WTC11 (cell line): ENCODE measurements around the gene CTIF. TPM values are rescaled to one million over a fixed set of nuclear protein-coding genes. Genes with fewer than 3 reads are reported as not detected.

Experiments
- ATAC-seq: fragments of 200-7000 bp; cut with Tn5 transposase; 2 replicates; pipeline ENCODE4 v1.10.0; 2021; ENCODE audit warnings: mild to moderate bottlenecking, moderate library complexity
- CTCF ChIA-PET: fragments of 300-600 bp; sonication (Branson Sonifier 250); formaldehyde crosslinking; loops from one replicate; lab custom pipeline; 2021; ENCODE audit warnings: antibody characterized with exemption; lab: Charles Lee
- POLR2A ChIA-PET: fragments of 350-600 bp; sonication (Branson Sonifier 250); formaldehyde crosslinking; loops from one replicate; lab custom pipeline; 2021; ENCODE audit warnings: antibody characterized with exemption; lab: Charles Lee
- DNase-seq: peaks from one replicate; pipeline ENCODE4 v3.0.0; 2021; ENCODE audit warnings: low spot score
- H3K27ac Mint-ChIP-seq: 2 replicates; pipeline ENCODE4 v1.8.0; 2021; ENCODE audit warnings: mixed read lengths
- H3K27me3 Mint-ChIP-seq: 2 replicates; pipeline ENCODE4 v1.8.0; 2021; ENCODE audit warnings: low read depth, mild to moderate bottlenecking, moderate library complexity, mixed read lengths
- H3K36me3 Mint-ChIP-seq: 2 replicates; pipeline ENCODE4 v1.8.0; 2021; ENCODE audit warnings: mixed read lengths
- H3K4me1 Mint-ChIP-seq: 2 replicates; pipeline ENCODE4 v1.8.0; 2022; ENCODE audit warnings: mixed read lengths
- H3K4me3 Mint-ChIP-seq: 2 replicates; pipeline ENCODE4 v1.8.0; 2021; ENCODE audit warnings: mild to moderate bottlenecking, moderate library complexity, mixed read lengths
- H3K9me3 Mint-ChIP-seq: 2 replicates; pipeline ENCODE4 v1.8.0; 2021; ENCODE audit warnings: mixed read lengths
- CREM ChIP-seq: sonication (generic); formaldehyde crosslinking; IDR thresholded peaks from 2 replicates; pipeline ENCODE4 v1.8.1; 2022; ENCODE audit warnings: mild to moderate bottlenecking, missing genetic modification reagents, moderate library complexity
- GTF2I ChIP-seq: fragments of 250-450 bp; sonication (Bioruptor Pico); conservative IDR thresholded peaks from 2 replicates; pipeline ENCODE4 v1.4.0; 2021; ENCODE audit warnings: mild to moderate bottlenecking
- HMGA2 ChIP-seq: fragments of 250-450 bp; sonication (Bioruptor Pico); IDR thresholded peaks from 2 replicates; pipeline ENCODE4 v1.4.0; 2021; ENCODE audit warnings: mild to moderate bottlenecking, moderate library complexity
- IRF1 ChIP-seq: sonication (generic); formaldehyde crosslinking; IDR thresholded peaks from 2 replicates; pipeline ENCODE4 v1.8.0; 2023; ENCODE audit warnings: missing genetic modification reagents
- NR2C2 ChIP-seq: sonication (generic); formaldehyde crosslinking; IDR thresholded peaks from 2 replicates; pipeline ENCODE4 v1.8.0; 2022; ENCODE audit warnings: mild to moderate bottlenecking, missing genetic modification reagents
- SMAD3 ChIP-seq: sonication (generic); formaldehyde crosslinking; IDR thresholded peaks from 2 replicates; pipeline ENCODE4 v1.8.0; 2022; ENCODE audit warnings: missing genetic modification reagents, mild to moderate bottlenecking, borderline replicate concordance
- SOX15 ChIP-seq: fragments of 250-450 bp; sonication (Bioruptor Pico); IDR thresholded peaks from 2 replicates; pipeline ENCODE4 v1.9.0; 2021; ENCODE audit warnings: mild to moderate bottlenecking
- TEAD4 ChIP-seq: sonication (generic); formaldehyde crosslinking; IDR thresholded peaks from 2 replicates; pipeline ENCODE4 v1.8.0; 2022; ENCODE audit warnings: mild to moderate bottlenecking, missing genetic modification reagents
- TP53 ChIP-seq: sonication (generic); formaldehyde crosslinking; IDR thresholded peaks from 2 replicates; pipeline ENCODE4 v1.8.1; 2023; ENCODE audit warnings: mild to moderate bottlenecking, missing genetic modification reagents
- ZNF121 ChIP-seq: sonication (generic); formaldehyde crosslinking; IDR thresholded peaks from 2 replicates; pipeline ENCODE4 v1.8.0; 2023; ENCODE audit warnings: missing genetic modification reagents
- ZNF263 ChIP-seq: sonication (generic); formaldehyde crosslinking; IDR thresholded peaks from 2 replicates; pipeline ENCODE4 v1.8.1; 2022; ENCODE audit warnings: low read depth, mild to moderate bottlenecking, moderate library complexity, missing genetic modification reagents
- ZNF281 ChIP-seq: sonication (generic); formaldehyde crosslinking; IDR thresholded peaks from 2 replicates; pipeline ENCODE4 v1.8.0; 2023; ENCODE audit warnings: mild to moderate bottlenecking, missing genetic modification reagents
- ZNF396 ChIP-seq: fragments of 250-450 bp; sonication (Bioruptor Pico); IDR thresholded peaks from 2 replicates; pipeline ENCODE4 v1.8.0; 2021; ENCODE audit warnings: mild to moderate bottlenecking, moderate library complexity, borderline replicate concordance
- ZNF423 ChIP-seq: fragments of 250-450 bp; sonication (Bioruptor Pico); IDR thresholded peaks from 2 replicates; pipeline ENCODE4 v2.1.2; 2022; ENCODE audit warnings: mild to moderate bottlenecking, moderate library complexity
- ZSCAN18 ChIP-seq: fragments of 250-450 bp; sonication (Bioruptor Pico); IDR thresholded peaks from 2 replicates; pipeline ENCODE4 v2.1.2; 2022; ENCODE audit warnings: mild to moderate bottlenecking, moderate library complexity
- total RNA-seq: library from RNA; stranded (reverse); gene quantifications from 3 replicates; pipeline ENCODE4 v1.2.3, GENCODE V29; 2021
- TF ChIP-seq, protein P1 (sequence below): sonication (generic); formaldehyde crosslinking; IDR thresholded peaks from 2 replicates; pipeline ENCODE4 v1.8.0; 2022; ENCODE audit warnings: missing genetic modification reagents
- TF ChIP-seq, protein P2 (sequence below): fragments of 250-450 bp; sonication (Bioruptor Pico); conservative IDR thresholded peaks from 2 replicates; pipeline ENCODE4 v1.9.0; 2021; ENCODE audit warnings: mild to moderate bottlenecking
- TF ChIP-seq, protein P3 (sequence below): fragments of 250-450 bp; sonication (Bioruptor Pico); IDR thresholded peaks from 2 replicates; pipeline ENCODE4 v1.9.0; 2021; ENCODE audit warnings: mild to moderate bottlenecking, borderline replicate concordance

Gene CTIF
- total RNA-seq, 1 experiment from 2014 or later: 28.5 TPM

DNA sequence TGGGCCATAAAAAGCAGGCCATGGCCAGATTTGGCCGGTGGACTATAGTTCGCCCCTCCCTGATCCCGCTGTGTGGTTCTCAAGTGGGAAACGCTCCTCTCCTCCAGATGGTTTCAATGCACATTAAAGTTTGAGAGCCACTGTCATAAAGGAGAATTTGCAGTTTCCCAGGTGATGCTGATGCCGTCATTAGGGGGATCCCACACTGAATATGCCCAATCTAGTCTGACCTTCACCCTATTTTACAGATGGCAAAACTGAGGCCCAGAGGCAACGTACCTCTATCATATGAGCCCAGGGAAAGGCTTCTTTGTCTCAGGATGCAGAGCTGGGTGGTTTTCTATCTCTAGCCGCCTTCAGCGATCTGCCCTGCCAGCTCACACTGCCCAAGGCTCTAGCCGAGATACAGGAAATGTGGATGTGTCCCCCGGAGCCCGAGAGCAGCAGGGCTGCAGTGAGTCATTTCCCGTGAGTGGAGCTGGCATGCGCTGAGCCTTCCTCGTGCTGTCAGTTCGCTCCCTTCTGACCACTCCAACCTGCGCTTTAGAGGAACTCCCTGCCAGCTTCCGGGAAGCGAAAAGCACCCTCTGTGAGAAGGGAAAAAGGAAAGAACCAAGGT lies 295.7 kb downstream of the CTIF start (continued):
- TF ChIP-seq, protein P1, sequence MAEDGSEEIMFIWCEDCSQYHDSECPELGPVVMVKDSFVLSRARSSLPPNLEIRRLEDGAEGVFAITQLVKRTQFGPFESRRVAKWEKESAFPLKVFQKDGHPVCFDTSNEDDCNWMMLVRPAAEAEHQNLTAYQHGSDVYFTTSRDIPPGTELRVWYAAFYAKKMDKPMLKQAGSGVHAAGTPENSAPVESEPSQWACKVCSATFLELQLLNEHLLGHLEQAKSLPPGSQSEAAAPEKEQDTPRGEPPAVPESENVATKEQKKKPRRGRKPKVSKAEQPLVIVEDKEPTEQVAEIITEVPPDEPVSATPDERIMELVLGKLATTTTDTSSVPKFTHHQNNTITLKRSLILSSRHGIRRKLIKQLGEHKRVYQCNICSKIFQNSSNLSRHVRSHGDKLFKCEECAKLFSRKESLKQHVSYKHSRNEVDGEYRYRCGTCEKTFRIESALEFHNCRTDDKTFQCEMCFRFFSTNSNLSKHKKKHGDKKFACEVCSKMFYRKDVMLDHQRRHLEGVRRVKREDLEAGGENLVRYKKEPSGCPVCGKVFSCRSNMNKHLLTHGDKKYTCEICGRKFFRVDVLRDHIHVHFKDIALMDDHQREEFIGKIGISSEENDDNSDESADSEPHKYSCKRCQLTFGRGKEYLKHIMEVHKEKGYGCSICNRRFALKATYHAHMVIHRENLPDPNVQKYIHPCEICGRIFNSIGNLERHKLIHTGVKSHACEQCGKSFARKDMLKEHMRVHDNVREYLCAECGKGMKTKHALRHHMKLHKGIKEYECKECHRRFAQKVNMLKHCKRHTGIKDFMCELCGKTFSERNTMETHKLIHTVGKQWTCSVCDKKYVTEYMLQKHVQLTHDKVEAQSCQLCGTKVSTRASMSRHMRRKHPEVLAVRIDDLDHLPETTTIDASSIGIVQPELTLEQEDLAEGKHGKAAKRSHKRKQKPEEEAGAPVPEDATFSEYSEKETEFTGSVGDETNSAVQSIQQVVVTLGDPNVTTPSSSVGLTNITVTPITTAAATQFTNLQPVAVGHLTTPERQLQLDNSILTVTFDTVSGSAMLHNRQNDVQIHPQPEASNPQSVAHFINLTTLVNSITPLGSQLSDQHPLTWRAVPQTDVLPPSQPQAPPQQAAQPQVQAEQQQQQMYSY (CRISPR knock-in tag): no peak
- TF ChIP-seq ZNF121 (no peak), ZNF281 (CRISPR knock-in tag) (no peak), ZNF263 (CRISPR knock-in tag) (no peak)

- CTCF ChIA-PET: interaction anchor here (1.2 kb wide), 1 partner anchor 39 kb away, joined by 3 read pairs; no protein-coding TSS in a partner anchor
- peaks cover 48% of the 10 kb centered on the region for H3K4me1 Mint-ChIP-seq
Observed at GRCh38 chr18:48835119-48835518, 296.3 kb downstream of the CTIF start.

DNA sequence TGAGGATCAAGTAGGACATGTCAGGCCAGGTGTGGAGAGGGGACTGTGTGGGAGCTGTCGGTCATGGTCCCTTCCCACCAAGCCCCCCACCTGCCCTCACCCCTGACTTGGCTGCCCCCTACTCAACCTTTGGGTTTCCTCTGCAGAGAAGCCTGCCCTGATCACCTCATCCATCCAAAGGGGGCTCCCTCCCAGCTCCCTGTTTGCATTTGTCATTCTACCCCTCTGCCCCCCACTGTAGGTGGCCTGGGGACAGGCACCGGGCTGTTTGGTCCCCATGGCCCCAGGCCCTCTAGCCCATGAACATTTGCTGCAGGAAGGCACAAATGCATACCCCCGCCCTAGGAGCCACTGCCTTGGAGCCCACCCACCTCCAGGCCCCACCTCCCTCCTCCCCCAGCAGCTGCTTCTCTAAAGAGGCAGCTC lies 296.9 kb downstream of the CTIF start:
- no peaks in the 10 kb centered on the region for H3K27me3 Mint-ChIP-seq
- ATAC-seq (no peak), DNase-seq (peak; percentile 7)
- H3K27ac Mint-ChIP-seq: no peak overlapping the region
- no peak overlapping the region for H3K4me3 Mint-ChIP-seq
- peaks cover 46% of the 10 kb centered on the region for H3K4me1 Mint-ChIP-seq
- ChIA-PET CTCF (interaction anchor here (0.6 to 1.2 kb wide), 2 partner anchors 38 to 629 kb away, joined by 3 read pairs; no protein-coding TSS in a partner anchor), POLR2A (interaction anchor here (0.8 kb wide), 1 partner anchor 9 kb away, joined by 3 read pairs; no protein-coding TSS in a partner anchor)
- no peaks in the 10 kb centered on the region for H3K36me3 Mint-ChIP-seq
- no peaks in the 10 kb centered on the region for H3K9me3 Mint-ChIP-seq
- TF ChIP-seq TP53 (no peak), CREM (CRISPR knock-in tag) (no peak), SOX15 (no peak), IRF1 (no peak), ZNF396 (CRISPR knock-in tag) (no peak), ZSCAN18 (CRISPR knock-in tag) (no peak)
- TF ChIP-seq, protein P2, sequence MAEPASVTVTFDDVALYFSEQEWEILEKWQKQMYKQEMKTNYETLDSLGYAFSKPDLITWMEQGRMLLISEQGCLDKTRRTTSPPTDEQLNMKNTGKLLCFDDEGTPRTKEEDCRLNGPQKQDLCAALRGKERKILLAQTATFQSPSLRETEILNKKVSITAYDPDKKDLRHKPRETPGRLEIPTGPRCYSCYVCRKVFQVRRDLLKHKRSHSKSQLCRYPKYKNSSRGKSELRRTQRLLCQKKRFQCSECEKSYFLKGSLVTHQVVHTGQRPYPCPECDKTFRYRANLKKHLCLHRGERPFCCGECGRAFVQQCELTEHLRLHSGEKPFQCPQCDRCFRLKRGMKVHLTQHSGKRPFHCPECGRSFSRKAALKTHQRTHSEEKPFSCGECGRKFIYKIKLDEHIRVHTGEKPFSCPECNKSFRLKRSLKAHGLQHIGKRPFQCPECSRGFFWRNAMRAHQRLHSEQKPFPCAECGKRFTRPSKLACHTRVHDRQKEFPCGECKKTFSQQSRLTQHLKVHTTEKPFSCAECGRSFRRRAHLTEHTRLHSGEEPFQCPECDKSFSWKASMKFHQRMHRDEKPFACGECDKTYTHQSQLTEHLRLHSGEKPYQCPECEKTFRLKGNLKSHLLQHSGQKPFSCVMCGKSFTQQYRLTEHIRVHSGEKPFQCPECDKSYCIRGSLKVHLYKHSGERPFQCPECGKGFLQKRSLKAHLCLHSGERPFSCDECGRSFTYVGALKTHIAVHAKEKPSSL (CRISPR knock-in tag): no peak

More at GRCh38 chr18:48835119-48835518, 296.3 kb downstream of the CTIF start:
- no peak for ATAC-seq
- H3K27me3 Mint-ChIP-seq: no peaks in the 10 kb centered on the region
- H3K4me3 Mint-ChIP-seq: no peak overlapping the region
- POLR2A ChIA-PET: no interaction called here
- H3K36me3 Mint-ChIP-seq: no peaks in the 10 kb centered on the region
- H3K27ac Mint-ChIP-seq: peak overlapping the region; percentile 63; the same call in 1 of the 2 replicates
- no peak for DNase-seq
- no peaks in the 10 kb centered on the region for H3K9me3 Mint-ChIP-seq
- TF ChIP-seq TEAD4 (CRISPR knock-in tag): no peak
- TF ChIP-seq GTF2I: no peak
- TF ChIP-seq NR2C2 (CRISPR knock-in tag): no peak
- TF ChIP-seq, protein P3, sequence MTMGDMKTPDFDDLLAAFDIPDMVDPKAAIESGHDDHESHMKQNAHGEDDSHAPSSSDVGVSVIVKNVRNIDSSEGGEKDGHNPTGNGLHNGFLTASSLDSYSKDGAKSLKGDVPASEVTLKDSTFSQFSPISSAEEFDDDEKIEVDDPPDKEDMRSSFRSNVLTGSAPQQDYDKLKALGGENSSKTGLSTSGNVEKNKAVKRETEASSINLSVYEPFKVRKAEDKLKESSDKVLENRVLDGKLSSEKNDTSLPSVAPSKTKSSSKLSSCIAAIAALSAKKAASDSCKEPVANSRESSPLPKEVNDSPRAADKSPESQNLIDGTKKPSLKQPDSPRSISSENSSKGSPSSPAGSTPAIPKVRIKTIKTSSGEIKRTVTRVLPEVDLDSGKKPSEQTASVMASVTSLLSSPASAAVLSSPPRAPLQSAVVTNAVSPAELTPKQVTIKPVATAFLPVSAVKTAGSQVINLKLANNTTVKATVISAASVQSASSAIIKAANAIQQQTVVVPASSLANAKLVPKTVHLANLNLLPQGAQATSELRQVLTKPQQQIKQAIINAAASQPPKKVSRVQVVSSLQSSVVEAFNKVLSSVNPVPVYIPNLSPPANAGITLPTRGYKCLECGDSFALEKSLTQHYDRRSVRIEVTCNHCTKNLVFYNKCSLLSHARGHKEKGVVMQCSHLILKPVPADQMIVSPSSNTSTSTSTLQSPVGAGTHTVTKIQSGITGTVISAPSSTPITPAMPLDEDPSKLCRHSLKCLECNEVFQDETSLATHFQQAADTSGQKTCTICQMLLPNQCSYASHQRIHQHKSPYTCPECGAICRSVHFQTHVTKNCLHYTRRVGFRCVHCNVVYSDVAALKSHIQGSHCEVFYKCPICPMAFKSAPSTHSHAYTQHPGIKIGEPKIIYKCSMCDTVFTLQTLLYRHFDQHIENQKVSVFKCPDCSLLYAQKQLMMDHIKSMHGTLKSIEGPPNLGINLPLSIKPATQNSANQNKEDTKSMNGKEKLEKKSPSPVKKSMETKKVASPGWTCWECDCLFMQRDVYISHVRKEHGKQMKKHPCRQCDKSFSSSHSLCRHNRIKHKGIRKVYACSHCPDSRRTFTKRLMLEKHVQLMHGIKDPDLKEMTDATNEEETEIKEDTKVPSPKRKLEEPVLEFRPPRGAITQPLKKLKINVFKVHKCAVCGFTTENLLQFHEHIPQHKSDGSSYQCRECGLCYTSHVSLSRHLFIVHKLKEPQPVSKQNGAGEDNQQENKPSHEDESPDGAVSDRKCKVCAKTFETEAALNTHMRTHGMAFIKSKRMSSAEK: no peak
- no peak for TF ChIP-seq ZNF396 (CRISPR knock-in tag)
- no peak for TF ChIP-seq SMAD3 (CRISPR knock-in tag)
- no peak for TF ChIP-seq ZNF121
- no peak for TF ChIP-seq HMGA2
- no peak for TF ChIP-seq ZNF423 (CRISPR knock-in tag)
